ENCODE data around the gene CTIF.

CTIF gene

GRCh38 chr18:48623468-48624235 is 84.8 kb downstream of the CTIF start:
- no peak for DNase-seq

- DNase-seq, result no peak
Observed at GRCh38 chr18:48624856-48625255, 86.0 kb downstream of the CTIF start.

DNA sequence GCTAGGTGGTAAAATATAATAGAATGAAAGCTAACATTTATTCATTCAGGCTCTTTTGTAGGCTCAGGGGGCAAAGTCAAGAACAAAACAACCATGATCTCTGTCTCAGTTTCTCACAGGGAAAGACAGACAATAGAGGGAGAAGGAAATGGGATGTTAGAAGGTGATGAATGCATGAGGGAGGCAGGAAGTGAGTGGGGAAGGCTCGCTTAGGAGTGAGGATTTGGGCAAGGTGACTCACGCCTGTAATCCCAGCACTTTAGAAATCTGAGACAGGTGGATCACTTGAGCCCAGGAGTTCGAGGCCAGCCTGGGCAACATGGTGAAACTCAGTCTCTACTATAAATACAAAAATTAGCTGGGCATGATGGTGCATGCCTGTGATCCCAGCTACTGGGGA is 88.4 kb downstream of the CTIF start:
- DNase-seq, result no peak

- no peak for DNase-seq
Observed at GRCh38 chr18:48629730-48630324, 91.0 kb downstream of the CTIF start.

GRCh38 chr18:48631851-48632250 is 93.0 kb downstream of the CTIF start:
- DNase-seq, result no peak

- DNase-seq, result no peak
Observed at GRCh38 chr18:48632676-48633257, 93.9 kb downstream of the CTIF start.

- no peak for DNase-seq
Observed at GRCh38 chr18:48634491-48634890, 95.7 kb downstream of the CTIF start.

DNA sequence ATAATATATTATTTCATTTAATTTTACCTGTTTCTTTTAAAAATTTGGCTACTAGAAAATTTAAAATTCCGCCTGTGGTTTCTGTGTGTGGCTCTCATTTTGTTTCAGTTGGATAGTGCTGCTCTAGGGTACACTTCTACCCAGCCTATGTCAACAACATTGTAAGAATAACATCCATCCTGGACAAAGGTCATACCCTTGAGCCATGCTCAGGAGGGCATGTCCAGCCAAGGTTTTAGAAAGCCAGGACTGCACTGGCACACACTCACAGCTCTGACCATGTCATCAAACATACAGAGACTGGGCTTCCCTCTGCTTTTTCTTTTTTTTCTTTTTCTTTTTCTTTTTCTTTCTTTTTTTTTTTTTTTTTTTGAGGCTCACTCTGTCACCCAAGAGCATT is 96.1 kb downstream of the CTIF start:
- no peak for DNase-seq

DNA sequence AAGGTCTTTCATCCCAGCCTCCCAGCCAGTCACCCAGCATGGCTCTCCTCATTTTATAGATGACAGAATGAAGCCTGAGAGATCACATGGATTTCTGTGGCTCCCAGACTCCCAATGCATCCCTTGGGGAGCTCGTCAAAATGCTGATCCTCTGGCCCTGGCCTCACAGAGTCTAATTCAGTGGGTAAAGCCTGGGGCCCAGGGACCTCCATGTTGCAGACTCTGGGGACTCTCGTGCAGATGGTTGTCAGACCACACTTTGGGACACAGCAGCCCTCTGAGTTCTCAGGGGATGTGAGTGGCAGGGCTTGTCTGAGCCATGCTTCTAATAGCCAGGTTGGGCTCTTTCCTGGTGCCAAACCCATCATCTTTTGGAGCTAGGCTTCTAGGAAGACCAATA is 97.0 kb downstream of the CTIF start:
- no peak for DNase-seq

DNA sequence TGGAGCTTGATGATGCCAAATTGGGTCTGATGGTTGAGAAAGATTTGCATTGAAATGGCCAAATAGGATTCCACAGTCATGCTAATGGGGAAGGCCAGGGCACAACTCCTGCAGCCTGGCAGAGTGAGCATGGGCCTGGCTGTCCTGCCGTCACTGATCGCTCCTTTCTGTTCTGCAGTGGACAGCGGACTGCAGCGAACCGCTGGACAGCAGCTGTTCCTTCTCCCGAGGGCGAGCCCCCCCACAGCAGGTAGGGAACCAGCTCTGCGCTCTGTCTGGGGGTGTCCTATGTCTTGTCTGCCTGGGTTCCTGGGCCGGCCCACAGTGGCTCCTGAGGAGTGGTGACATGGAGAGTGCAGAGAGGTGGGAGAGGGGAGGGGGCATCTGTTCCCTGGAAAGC is 97.6 kb downstream of the CTIF start:
- no peak for DNase-seq

DNA sequence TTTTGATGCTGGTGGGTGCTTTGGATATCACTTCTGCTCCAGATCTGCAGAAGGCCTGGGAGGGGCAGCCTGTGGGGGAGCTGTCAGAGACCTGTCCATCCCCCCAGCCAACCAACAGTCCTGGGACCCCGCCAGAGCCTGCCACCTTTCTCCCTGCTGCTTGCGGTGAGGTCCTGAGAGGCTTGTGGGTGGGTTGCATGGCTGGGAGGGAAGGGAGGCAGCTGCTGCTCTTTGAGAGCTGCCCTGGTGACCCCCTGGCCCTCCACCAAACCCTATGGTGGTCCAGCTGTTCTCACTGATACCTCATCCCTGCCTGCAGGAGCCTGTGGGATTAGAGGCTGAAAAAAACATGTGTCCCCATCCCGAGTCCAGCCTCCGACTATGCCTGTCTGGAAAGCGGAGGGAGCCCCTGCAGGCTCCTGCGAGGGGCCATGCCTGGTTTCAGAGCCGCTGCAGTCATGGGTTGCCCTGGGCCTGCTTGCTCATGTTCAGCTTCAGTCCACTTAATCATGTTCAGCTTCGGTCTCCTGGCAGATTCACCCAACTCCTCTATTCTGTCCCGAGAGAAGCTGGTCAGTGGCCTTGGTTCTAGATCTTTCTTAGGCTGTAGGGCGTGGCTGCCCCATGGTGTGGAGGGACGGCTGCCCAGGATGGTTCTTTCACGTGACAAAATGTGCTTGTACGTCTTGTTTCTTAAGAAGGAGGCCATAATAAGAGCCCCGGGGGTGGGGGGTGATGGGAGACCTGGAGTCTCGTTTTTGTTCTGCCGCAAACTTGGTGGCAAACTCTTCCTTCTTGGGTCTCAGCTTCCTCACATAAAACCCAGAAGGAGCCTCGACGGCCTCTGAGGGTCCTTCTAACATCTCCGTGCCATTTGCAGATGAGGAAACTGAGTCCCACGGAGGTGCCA is 98.5 kb downstream of the CTIF start:
- no peak for DNase-seq

- DNase-seq, result no peak
Observed at GRCh38 chr18:48638451-48638850, 99.6 kb downstream of the CTIF start.

DNA sequence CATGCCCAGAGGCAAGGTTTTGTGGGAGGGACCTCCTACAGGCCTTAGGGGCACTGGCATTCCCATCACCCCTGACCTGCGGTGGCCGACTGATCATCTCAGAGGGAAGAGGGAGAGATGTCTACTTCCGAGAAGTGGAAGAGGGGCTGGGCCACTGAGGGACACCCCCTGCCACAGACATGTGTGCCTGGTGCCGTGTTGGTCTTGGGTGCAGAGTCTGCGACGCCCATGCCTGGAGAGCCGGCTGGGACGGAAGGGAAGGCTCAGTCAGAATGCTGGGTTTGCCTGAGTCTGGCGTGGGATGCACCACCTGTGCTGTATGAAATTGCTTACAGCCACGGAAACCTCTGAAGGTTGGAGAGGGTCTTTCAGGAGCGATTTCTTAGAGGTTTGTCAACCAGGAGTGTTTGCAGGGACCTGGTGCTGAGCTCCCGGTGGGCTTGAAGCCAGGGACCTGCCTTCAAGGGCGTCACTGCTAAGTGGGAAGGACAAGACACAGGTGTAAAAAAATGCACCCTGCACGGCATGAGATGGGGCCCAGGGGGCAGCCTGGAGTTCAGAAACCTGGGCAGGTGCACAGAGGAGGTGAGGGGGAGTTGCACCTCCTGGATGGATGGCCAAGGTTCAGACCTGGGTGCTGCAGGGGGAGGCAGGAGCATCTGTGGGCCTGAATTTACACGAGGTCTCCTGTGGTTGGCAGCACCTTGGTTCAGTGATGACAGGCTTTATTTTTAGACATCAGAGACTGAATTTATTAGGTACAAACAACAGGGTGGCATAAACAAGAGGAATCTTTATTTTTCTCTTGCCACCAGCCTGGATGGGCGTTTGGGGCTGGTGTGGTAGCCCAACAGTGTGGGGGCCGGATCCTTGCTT is 100.3 kb downstream of the CTIF start:
- DNase-seq, result no peak

GRCh38 chr18:48639772-48640432 is 101.1 kb downstream of the CTIF start:
- peak; percentile 6 for DNase-seq

- no peak for DNase-seq
Observed at GRCh38 chr18:48640566-48641270, 101.9 kb downstream of the CTIF start.

DNA sequence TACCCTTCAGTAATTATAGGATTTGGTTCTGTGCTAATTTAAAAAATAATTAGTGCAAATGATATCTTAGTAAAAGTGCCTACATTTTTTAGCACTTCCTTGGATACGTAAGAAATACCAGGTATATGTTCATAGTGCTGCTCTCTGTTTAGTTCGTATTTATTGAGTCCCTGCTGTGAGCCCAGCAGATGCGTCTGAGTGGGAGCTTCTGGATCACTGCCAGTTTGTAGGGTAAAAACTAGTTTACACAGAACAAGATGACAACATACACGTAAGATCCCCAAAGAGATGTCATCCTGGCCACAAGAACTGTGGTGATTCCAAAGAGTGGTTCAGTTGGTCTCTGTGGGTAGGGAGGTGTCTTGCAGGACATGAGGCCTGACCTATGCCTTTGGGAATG is 103.2 kb downstream of the CTIF start:
- DNase-seq, result no peak

GRCh38 chr18:48642503-48642902 is 103.7 kb downstream of the CTIF start:
- DNase-seq, result no peak

- no peak for DNase-seq
Observed at GRCh38 chr18:48643262-48643661, 104.4 kb downstream of the CTIF start.

- DNase-seq, result no peak
Observed at GRCh38 chr18:48644029-48644428, 105.2 kb downstream of the CTIF start.

DNA sequence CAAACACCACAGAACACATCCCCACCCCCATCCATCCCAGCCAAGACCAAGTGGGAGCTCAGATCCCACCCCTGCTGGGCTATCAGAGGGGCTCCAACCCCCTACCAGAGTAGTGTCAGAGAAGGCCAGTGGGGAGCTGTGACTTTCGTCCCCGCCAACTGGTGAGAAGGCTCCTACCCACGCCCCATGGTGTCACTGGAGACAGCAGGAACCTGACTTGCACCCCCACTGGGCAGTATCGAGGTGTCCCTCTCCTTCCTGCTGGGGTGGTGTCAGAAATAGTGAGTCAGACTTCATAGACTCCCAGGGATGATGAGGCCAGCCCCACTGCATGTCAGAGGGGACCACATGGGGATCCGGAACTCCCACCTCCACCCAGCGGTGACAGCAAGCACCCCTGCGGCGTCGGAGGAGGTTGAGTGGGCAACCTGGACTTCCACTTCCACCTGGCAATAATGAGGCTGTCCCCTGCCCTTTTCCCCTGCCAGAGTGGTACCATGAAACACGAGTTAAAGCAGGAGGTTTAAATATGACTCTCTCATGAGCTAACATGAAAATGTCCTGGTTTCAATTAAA is 106.7 kb downstream of the CTIF start:
- no peak for DNase-seq

GRCh38 chr18:48646976-48647375 is 108.1 kb downstream of the CTIF start:
- no peak for DNase-seq

All from activated CD4-positive, alpha-beta T cell treated with anti-CD3 and anti-CD28 coated beads, Interleukin-2, Interleukin-6, amounts not matched to agents 100 ng/mL and 50 ng/mL, durations not matched to agents 16 hours and 8 hours (primary cell).